ENCODE results near the gene ABAT. TPM values are rescaled to one million over a fixed set of nuclear protein-coding genes. Genes with fewer than 3 reads are reported as not detected.

The ABAT gene
- total RNA-seq, 1 experiment from 2014 or later, result 4.7 TPM

DNA sequence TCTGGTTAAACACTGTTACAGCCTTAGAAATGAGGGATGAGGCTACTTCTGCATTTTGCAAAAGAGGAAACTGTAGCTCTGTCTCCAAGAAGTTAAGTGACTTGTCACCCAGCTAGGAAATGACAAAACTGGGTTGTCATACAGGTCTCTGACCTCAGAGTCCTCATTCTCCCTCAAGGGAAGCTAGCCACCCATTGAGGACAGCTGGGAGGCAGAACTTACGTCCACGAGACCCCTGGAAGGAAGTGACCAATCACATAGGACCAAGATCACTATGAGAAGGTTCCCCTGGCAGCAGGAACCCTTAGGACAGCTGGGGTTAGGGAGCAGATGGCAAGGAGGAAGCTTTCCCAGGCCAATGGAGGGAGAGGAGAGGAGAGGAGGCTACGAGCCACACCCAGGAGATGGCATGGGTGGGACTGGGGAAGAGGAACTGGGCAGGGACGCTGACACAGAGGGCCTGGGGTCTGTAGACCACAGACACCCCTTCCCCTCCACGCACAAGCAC, 41.7 kb upstream of the ABAT start:
- POLR2A ChIA-PET, result no interaction called here
- no TSS peak for BruUV-seq (replicated peaks)
- RAD21 ChIA-PET (ENCODE audit: low non-redundant PET in 1 of 2, low total read pairs in 2 of 2, uncharacterized antibody in 2 of 2, unreplicated experiment in 2 of 2), result no interaction called here

More for the DNA sequence above, 41.7 kb upstream of the ABAT start:
- no peaks in the 10 kb centered on the region for H3K9me2 ChIP-seq (ENCODE audit: insufficient read depth)
- DNase-seq (ENCODE audit: low read depth, low spot score) (no peak), ATAC-seq (no peak)
- no peak overlapping the region for H3K9ac ChIP-seq (ENCODE audit: low read length)
- no peak overlapping the region for H2AFZ ChIP-seq (ENCODE audit: low read depth, low read length, poor library complexity, severe bottlenecking)
- peaks cover 8% of the 10 kb centered on the region; the same call in 1 of the 2 replicates for H3K79me2 ChIP-seq (ENCODE audit: insufficient read depth, low read length)
- H4K20me1 ChIP-seq (ENCODE audit: insufficient read depth), result no peaks in the 10 kb centered on the region
- no peak overlapping the region for H3K4me3 ChIP-seq (replicated peaks in 1 of 2; ENCODE audit: low read depth in 1 of 2, low read length in 2 of 2)
- intact Hi-C loops (cut with micrococcal nuclease), result no loop called here
- no peak overlapping the region for H3K27ac ChIP-seq (ENCODE audit: low read depth, low read length)
- peaks cover 40 to 45% of the 10 kb centered on the region in 2 experiments; a peak in 3 of 4 replicates for H3K36me3 ChIP-seq (ENCODE audit: control insufficient read depth in 1 of 2, insufficient read depth in 2 of 2, low read length in 2 of 2)
- CTCF ChIA-PET, result no interaction called here
- H3K27me3 ChIP-seq (ENCODE audit: insufficient read depth, low read length), result no peaks in the 10 kb centered on the region
- H3K4me1 ChIP-seq (ENCODE audit: control insufficient read depth in 1 of 2, insufficient read depth in 2 of 2, low read length in 2 of 2), result no peaks in the 10 kb centered on the region
- TF ChIP-seq POLR2A (IDR thresholded peaks at IDR 0.05; ENCODE audit: borderline replicate concordance, extremely low read depth, insufficient read depth, insufficient read length) (no peak), CEBPB (IDR thresholded peaks at IDR 0.05; ENCODE audit: low read depth) (no peak), EGR1 (IDR thresholded peaks at IDR 0.05; ENCODE audit: low read depth) (no peak), YY1 (IDR thresholded peaks at IDR 0.05; ENCODE audit: extremely low read depth, insufficient replicate concordance, low read depth, low read length) (no peak), SP1 (IDR thresholded peaks at IDR 0.05; ENCODE audit: low read depth) (no peak)
- TF ChIP-seq, protein P1, sequence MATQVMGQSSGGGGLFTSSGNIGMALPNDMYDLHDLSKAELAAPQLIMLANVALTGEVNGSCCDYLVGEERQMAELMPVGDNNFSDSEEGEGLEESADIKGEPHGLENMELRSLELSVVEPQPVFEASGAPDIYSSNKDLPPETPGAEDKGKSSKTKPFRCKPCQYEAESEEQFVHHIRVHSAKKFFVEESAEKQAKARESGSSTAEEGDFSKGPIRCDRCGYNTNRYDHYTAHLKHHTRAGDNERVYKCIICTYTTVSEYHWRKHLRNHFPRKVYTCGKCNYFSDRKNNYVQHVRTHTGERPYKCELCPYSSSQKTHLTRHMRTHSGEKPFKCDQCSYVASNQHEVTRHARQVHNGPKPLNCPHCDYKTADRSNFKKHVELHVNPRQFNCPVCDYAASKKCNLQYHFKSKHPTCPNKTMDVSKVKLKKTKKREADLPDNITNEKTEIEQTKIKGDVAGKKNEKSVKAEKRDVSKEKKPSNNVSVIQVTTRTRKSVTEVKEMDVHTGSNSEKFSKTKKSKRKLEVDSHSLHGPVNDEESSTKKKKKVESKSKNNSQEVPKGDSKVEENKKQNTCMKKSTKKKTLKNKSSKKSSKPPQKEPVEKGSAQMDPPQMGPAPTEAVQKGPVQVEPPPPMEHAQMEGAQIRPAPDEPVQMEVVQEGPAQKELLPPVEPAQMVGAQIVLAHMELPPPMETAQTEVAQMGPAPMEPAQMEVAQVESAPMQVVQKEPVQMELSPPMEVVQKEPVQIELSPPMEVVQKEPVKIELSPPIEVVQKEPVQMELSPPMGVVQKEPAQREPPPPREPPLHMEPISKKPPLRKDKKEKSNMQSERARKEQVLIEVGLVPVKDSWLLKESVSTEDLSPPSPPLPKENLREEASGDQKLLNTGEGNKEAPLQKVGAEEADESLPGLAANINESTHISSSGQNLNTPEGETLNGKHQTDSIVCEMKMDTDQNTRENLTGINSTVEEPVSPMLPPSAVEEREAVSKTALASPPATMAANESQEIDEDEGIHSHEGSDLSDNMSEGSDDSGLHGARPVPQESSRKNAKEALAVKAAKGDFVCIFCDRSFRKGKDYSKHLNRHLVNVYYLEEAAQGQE (IDR thresholded peaks at IDR 0.05; ENCODE audit: low read depth), result no peak
- TF ChIP-seq, protein P2, sequence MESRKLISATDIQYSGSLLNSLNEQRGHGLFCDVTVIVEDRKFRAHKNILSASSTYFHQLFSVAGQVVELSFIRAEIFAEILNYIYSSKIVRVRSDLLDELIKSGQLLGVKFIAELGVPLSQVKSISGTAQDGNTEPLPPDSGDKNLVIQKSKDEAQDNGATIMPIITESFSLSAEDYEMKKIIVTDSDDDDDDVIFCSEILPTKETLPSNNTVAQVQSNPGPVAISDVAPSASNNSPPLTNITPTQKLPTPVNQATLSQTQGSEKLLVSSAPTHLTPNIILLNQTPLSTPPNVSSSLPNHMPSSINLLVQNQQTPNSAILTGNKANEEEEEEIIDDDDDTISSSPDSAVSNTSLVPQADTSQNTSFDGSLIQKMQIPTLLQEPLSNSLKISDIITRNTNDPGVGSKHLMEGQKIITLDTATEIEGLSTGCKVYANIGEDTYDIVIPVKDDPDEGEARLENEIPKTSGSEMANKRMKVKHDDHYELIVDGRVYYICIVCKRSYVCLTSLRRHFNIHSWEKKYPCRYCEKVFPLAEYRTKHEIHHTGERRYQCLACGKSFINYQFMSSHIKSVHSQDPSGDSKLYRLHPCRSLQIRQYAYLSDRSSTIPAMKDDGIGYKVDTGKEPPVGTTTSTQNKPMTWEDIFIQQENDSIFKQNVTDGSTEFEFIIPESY (IDR thresholded peaks at IDR 0.05; ENCODE audit: extremely low read depth, insufficient replicate concordance, low read length), result no peak
- TF ChIP-seq, protein P3, sequence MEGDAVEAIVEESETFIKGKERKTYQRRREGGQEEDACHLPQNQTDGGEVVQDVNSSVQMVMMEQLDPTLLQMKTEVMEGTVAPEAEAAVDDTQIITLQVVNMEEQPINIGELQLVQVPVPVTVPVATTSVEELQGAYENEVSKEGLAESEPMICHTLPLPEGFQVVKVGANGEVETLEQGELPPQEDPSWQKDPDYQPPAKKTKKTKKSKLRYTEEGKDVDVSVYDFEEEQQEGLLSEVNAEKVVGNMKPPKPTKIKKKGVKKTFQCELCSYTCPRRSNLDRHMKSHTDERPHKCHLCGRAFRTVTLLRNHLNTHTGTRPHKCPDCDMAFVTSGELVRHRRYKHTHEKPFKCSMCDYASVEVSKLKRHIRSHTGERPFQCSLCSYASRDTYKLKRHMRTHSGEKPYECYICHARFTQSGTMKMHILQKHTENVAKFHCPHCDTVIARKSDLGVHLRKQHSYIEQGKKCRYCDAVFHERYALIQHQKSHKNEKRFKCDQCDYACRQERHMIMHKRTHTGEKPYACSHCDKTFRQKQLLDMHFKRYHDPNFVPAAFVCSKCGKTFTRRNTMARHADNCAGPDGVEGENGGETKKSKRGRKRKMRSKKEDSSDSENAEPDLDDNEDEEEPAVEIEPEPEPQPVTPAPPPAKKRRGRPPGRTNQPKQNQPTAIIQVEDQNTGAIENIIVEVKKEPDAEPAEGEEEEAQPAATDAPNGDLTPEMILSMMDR (IDR thresholded peaks at IDR 0.05 in 2 of 3, conservative IDR thresholded peaks at IDR 0.05 in 1 of 3; ENCODE audit: borderline replicate concordance in 1 of 3, insufficient read depth in 1 of 3, low read depth in 2 of 3, low read length in 2 of 3), result no peak
- H3K4me2 ChIP-seq (ENCODE audit: low read length), result no peak overlapping the region
- H3K9me3 ChIP-seq (ENCODE audit: control insufficient read depth in 1 of 2, insufficient read depth in 1 of 2, low read depth in 1 of 2, low read length in 2 of 2), result no peaks in the 10 kb centered on the region
